Frontal cortex (tissue), 4 donors: ENCODE data around the gene MICU1. TPM values are rescaled to one million over a fixed set of nuclear protein-coding genes. Genes with fewer than 3 reads are reported as not detected.

Source experiments
- DNase-seq, 2 donors: peaks; one replicate each; pipeline ENCODE4 v3.0.0; 2012; ENCODE audit warnings: low spot score in 2 of 2
- FAIRE-seq: peaks from 2 replicates; lab custom pipeline; 2012; peaks lifted over from hg19 to GRCh38; lab: Jason Lieb, UNC
- small RNA-seq: library from RNA; depleted of rRNA; stranded (forward); fragments of <200 nt; gene quantifications from one replicate; pipeline ENCODE3, GENCODE V24; 2014
- total RNA-seq: library from RNA; depleted of rRNA; stranded (reverse); fragments of >200 nt; gene quantifications from one replicate; pipeline ENCODE4 v1.2.3, GENCODE V29; 2014
- donor health status: control.
- donor health status: control.
- donor health status: control.

Gene MICU1
- total RNA-seq, 1 donor from 2014 or later, result 63.6 TPM

- FAIRE-seq (no peak), DNase-seq (no peak)
Observed at GRCh38 chr10:72323108-72323749, 302.6 kb downstream of the MICU1 start.

- DNase-seq, result no peak
- no peak for FAIRE-seq
Observed at GRCh38 chr10:72322280-72323058, 303.4 kb downstream of the MICU1 start.

DNA sequence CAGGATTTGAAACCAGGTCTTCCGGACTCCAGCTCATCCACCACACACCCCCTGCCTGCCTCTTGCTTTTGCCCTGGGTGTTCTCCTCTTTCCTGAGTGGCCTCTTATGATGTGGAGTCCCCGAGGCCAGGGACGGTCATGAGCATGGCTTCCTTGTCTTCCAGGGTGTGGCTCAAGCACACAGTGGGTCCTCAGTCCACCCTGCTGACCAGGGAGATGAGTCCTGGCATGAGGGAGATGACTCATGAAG, 303.9 kb downstream of the MICU1 start:
- no peak for DNase-seq
- no peak for FAIRE-seq

DNA sequence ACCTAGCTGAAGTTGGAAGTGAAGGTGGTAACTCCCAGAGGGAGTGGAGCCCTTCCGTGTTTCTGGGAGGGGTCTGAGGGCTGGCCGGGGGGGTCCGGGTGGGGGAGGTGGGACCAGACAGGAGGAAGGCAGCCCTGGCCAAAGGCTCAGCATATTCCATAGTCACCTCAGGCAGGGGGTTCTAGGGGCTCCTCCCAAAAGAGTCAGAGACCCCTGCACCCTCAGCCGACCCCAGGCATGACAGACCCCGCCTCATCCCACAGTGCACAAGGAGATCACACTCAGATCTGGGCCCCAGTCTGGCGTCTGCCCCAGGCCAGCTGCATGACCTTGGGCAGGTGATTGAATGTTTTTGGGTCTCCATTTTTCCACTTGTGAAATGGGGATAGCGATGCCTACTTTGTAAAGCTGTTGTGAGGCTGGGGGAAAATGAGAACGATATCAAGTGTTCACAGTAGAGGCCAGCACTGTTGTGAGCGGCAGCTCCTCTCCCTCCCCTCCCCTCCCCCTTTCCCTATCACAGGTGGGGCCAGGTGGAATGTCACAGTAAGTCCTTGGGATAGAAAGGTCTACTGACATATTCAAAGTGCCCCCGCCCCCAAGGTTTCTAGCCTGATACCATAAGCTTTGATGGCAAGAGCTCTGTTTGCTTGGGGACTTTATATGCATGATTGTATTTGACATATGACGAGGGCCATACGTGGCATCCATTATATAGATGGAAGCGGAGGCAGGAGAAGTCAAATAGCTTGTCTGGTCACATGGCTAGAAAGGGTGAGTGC, 304.4 kb downstream of the MICU1 start:
- FAIRE-seq (no peak), DNase-seq (no peak)

DNA sequence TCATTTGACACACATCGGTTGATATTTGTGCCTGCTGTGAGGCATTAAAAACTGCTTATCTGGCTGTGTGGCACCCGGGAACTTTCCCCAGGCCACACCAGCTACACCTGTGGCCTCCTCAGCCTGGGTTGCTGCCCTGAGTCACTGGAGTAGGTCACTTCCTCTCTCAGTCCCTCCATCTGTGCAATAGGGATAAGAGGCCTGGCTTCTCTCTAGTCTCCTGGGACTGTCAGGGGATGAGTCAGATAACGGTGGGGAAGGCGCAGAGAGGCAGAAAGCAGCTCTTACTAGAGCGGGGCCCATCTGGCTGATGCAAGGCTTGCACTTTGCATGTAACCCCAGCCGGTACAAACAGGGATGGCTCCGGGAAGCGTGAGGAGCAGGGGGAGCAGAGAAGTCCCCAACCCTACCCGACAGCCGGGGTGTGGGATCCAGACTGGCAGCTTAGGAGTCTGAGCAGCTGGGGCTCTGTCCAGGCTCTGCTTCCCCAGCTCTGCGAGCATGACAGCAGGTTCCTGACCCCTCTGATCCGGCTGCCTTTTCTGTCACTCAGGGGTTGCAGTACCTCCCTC, 305.1 kb downstream of the MICU1 start:
- FAIRE-seq (no peak), DNase-seq (peak; percentile 55 to 69)

GRCh38 chr10:72319416-72320254, 306.2 kb downstream of the MICU1 start:
- no peak for FAIRE-seq

DNA sequence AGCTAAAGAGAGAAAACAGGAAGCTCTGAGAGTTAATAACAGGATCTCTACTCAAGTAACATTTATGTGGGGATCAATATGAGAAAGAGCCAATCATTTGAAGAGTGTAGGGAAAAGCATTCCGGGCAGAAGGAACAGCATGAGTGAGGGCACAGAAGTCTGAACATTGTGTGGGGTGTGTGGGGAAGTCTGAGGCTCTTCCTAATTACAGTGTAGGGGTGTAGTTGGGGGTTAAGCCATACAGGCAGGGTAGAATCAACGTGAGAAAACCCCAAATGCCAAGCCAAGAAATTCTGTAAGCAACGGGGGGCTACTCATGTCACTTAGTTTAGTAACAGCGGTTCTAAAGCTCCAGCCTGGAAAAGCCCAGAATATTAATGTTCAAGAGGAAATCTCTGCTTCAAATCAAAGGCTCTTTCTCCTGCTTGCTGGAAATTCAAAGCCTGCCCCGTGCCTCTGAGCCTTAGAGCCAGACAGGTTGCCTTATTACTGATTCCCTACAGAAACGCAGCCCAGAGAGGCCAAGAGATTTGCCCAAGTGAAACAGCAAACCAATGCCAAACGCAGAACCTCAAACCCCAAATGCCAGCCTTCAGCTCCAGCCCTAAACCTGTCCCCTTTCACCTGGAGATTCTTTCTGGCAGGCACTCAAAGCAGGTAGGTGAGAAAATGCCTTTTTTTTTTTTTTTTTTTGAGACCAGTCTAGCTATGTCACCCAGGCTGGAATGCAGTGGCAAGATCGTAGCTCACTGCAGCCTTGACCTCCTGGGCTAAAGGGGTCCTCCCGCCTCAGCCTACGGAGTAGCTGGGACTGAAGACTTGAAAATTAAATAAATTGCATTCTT, 307.2 kb downstream of the MICU1 start:
- no peak for DNase-seq
- no peak for FAIRE-seq

More at GRCh38 chr10:72319416-72320254, 306.2 kb downstream of the MICU1 start:
- DNase-seq, result peak; percentile 87 to 90

Small RNAs within 50 kb of the gene (small RNA-seq; reads per million reads assigned to genes)
- gene AL513185.2, result not detected
- gene HMGN2P34, result not detected
- gene RF00019, result not detected
- gene RN7SL840P, result not detected
- gene RNU6-805P, result not detected

Other genes with a start within 250 kb of the MICU1 start
- 51.8 TPM for gene MCU, start 66.1 kb upstream of the MICU1 start, total RNA-seq